ENCODE measurements around the gene MASP1. TPM values are rescaled to one million over a fixed set of nuclear protein-coding genes. Genes with fewer than 3 reads are reported as not detected.

Gene MASP1
- polyA plus RNA-seq, 1 donor (not counting 4 experiments of a cell fraction or from before 2014, with no cell fraction given): not detected

DNA sequence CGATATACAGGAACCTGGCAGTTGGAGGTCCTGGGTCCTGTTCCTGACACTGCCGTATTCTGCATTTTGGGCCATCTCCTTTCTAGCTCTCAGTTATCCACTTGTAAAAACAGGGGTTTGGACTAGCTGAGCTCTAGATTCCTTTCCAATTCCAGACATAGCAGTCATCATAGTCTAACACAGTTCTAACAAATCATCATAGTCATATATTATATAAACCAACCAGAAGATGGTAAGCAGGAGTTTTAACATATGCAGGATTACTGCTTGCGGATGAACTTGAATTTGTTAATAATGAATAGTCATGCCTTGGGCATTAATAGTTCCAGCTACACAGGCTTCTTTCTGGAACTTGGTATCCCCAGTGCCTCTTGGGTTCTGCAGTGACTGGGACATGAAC is 26.6 kb downstream of the MASP1 start:
- FAIRE-seq: no peak
- Histone ChIP-seq H3K4me3 (ENCODE audit: control insufficient read depth in 2 of 3, extremely low read depth in 1 of 3, insufficient read depth in 2 of 3, low read depth in 1 of 3, low read length in 3 of 3) (no peak overlapping the region), H3K4me1 (ENCODE audit: control insufficient read depth, extremely low read depth, insufficient read depth, low read length) (no peaks in the 10 kb centered on the region), H3K36me3 (ENCODE audit: control insufficient read depth in 2 of 2, extremely low read depth in 1 of 2, insufficient read depth in 2 of 2, low read length in 2 of 2) (no peaks in the 10 kb centered on the region), H3K27me3 (ENCODE audit: control insufficient read depth, extremely low read depth, insufficient read depth, low read length) (peaks cover 4% of the 10 kb centered on the region), H3K79me2 (ENCODE audit: control insufficient read depth, insufficient read depth, low read length) (no peaks in the 10 kb centered on the region), H3K9me3 (ENCODE audit: control insufficient read depth, low read depth, low read length) (peaks cover 3% of the 10 kb centered on the region), H3K9ac (ENCODE audit: control insufficient read depth, extremely low read depth, insufficient read depth, low read length) (no peak overlapping the region), H4K20me1 (ENCODE audit: control insufficient read depth, extremely low read depth, insufficient read depth, low read length) (no peaks in the 10 kb centered on the region), H3K9me1 (ENCODE audit: control insufficient read depth, extremely low read depth, insufficient read depth, low read length) (no peaks in the 10 kb centered on the region), H3K4me2 (ENCODE audit: control insufficient read depth, extremely low read depth, insufficient read depth, low read depth, low read length) (no peak overlapping the region), H3K27ac (ENCODE audit: control insufficient read depth, insufficient read depth, low read length) (no peak overlapping the region), H2AFZ (ENCODE audit: control insufficient read depth, low read length) (no peak overlapping the region)
- TF ChIP-seq, protein P1, sequence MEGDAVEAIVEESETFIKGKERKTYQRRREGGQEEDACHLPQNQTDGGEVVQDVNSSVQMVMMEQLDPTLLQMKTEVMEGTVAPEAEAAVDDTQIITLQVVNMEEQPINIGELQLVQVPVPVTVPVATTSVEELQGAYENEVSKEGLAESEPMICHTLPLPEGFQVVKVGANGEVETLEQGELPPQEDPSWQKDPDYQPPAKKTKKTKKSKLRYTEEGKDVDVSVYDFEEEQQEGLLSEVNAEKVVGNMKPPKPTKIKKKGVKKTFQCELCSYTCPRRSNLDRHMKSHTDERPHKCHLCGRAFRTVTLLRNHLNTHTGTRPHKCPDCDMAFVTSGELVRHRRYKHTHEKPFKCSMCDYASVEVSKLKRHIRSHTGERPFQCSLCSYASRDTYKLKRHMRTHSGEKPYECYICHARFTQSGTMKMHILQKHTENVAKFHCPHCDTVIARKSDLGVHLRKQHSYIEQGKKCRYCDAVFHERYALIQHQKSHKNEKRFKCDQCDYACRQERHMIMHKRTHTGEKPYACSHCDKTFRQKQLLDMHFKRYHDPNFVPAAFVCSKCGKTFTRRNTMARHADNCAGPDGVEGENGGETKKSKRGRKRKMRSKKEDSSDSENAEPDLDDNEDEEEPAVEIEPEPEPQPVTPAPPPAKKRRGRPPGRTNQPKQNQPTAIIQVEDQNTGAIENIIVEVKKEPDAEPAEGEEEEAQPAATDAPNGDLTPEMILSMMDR (optimal IDR thresholded peaks at IDR 0.05 in 1 of 3, IDR thresholded peaks at IDR 0.05 in 1 of 3, conservative IDR thresholded peaks at IDR 0.05 in 1 of 3; ENCODE audit: extremely low read depth in 1 of 3, insufficient read depth in 2 of 3, low read length in 3 of 3): no peak
- TF ChIP-seq EZH2 (IDR thresholded peaks at IDR 0.05; ENCODE audit: low read length): no peak
- dilution Hi-C loops (cut with MboI; ENCODE audit: extremely low pct_ligation_motif_present, low sequenced_read_pairs): no loop called here
- DNase-seq (ENCODE audit: low read depth, low spot score): no peak

DNA sequence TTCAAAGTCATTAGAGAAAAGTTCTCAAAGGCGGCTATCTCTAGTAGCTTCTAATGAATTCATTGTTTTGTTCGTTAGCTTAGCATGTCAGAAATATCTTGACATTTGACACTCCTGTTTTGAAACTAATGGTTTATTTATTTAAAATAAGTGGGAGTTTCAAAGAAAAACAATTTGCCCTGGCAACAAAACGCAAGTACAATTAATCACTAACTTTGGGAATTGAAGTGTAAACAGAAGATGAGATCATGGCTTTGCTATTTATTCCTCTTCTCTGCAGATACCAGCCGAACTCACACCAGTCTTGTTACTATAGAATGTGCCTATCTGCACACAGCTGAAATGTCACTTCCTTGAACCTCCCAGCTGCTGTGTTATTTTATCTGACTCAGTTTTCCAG is 27.5 kb downstream of the MASP1 start:
- H3K4me2 ChIP-seq (ENCODE audit: control insufficient read depth, extremely low read depth, insufficient read depth, low read depth, low read length): no peak overlapping the region
- DNase-seq (ENCODE audit: low read depth, low spot score): no peak

More for the DNA sequence above, 27.5 kb downstream of the MASP1 start:
- Histone ChIP-seq H3K4me1 (ENCODE audit: control insufficient read depth, extremely low read depth, insufficient read depth, low read length) (no peaks in the 10 kb centered on the region), H3K79me2 (ENCODE audit: control insufficient read depth, insufficient read depth, low read length) (no peaks in the 10 kb centered on the region), H4K20me1 (ENCODE audit: control insufficient read depth, extremely low read depth, insufficient read depth, low read length) (no peaks in the 10 kb centered on the region), H2AFZ (ENCODE audit: control insufficient read depth, low read length) (no peak overlapping the region), H3K9me1 (ENCODE audit: control insufficient read depth, extremely low read depth, insufficient read depth, low read length) (no peaks in the 10 kb centered on the region), H3K4me3 (ENCODE audit: control insufficient read depth in 2 of 3, extremely low read depth in 1 of 3, insufficient read depth in 2 of 3, low read depth in 1 of 3, low read length in 3 of 3) (no peak overlapping the region), H3K9me3 (ENCODE audit: control insufficient read depth, low read depth, low read length) (no peaks in the 10 kb centered on the region), H3K9ac (ENCODE audit: control insufficient read depth, extremely low read depth, insufficient read depth, low read length) (no peak overlapping the region), H3K27me3 (ENCODE audit: control insufficient read depth, extremely low read depth, insufficient read depth, low read length) (peaks cover 4% of the 10 kb centered on the region), H3K36me3 (ENCODE audit: control insufficient read depth in 2 of 2, extremely low read depth in 1 of 2, insufficient read depth in 2 of 2, low read length in 2 of 2) (no peaks in the 10 kb centered on the region), H3K27ac (ENCODE audit: control insufficient read depth, insufficient read depth, low read length) (no peak overlapping the region)
- TF ChIP-seq, protein P1 (optimal IDR thresholded peaks at IDR 0.05 in 1 of 3, IDR thresholded peaks at IDR 0.05 in 1 of 3, conservative IDR thresholded peaks at IDR 0.05 in 1 of 3; ENCODE audit: extremely low read depth in 1 of 3, insufficient read depth in 2 of 3, low read length in 3 of 3): no peak
- TF ChIP-seq EZH2 (IDR thresholded peaks at IDR 0.05; ENCODE audit: low read length): no peak
- FAIRE-seq: no peak
- dilution Hi-C loops (cut with MboI; ENCODE audit: extremely low pct_ligation_motif_present, low sequenced_read_pairs): no loop called here
